ENCODE data around the gene JADE1.

DNA sequence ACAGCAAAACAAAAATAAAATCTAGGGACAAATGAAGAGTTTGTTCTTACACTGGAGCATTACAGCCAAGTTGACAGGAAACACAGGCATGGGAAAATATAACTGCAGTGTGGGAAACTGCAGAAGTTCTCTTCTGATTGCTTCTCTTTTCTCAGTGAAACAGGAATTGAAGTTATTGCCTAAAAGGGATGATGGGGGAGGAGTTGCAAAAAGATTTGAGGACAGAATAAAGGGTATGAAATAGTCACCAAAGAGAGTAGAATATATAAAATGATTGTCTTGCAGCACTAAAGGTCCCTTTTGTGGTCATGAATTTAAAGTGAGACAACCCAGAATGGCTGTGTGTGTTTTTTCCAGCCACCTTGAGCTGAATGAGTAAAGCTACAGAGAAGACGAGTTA lies 103.7 kb downstream of the JADE1 start:
- TF ChIP-seq, protein P1, sequence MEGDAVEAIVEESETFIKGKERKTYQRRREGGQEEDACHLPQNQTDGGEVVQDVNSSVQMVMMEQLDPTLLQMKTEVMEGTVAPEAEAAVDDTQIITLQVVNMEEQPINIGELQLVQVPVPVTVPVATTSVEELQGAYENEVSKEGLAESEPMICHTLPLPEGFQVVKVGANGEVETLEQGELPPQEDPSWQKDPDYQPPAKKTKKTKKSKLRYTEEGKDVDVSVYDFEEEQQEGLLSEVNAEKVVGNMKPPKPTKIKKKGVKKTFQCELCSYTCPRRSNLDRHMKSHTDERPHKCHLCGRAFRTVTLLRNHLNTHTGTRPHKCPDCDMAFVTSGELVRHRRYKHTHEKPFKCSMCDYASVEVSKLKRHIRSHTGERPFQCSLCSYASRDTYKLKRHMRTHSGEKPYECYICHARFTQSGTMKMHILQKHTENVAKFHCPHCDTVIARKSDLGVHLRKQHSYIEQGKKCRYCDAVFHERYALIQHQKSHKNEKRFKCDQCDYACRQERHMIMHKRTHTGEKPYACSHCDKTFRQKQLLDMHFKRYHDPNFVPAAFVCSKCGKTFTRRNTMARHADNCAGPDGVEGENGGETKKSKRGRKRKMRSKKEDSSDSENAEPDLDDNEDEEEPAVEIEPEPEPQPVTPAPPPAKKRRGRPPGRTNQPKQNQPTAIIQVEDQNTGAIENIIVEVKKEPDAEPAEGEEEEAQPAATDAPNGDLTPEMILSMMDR (conservative IDR thresholded peaks at IDR 0.05; ENCODE audit: low read length) = no peak
- TF ChIP-seq EZH2phosphoT487 (IDR thresholded peaks at IDR 0.05; ENCODE audit: borderline replicate concordance, low read depth, low read length) = no peak

Data from OCI-LY7 (cell line).